Colon (tissue), 2 donors: ENCODE results near the gene FOSL1.
"Not testable (repeated sequence)": the region's sequence is repeated elsewhere in the genome, so short reads cannot be mapped to it uniquely, and the experiment has no call there.

Source experiments
- FAIRE-seq: peaks from 2 replicates; lab custom pipeline; 2012; peaks lifted over from hg19 to GRCh38; lab: Jason Lieb, UNC
- donor health status: control.
- donor health status: control.

FOSL1 gene

DNA sequence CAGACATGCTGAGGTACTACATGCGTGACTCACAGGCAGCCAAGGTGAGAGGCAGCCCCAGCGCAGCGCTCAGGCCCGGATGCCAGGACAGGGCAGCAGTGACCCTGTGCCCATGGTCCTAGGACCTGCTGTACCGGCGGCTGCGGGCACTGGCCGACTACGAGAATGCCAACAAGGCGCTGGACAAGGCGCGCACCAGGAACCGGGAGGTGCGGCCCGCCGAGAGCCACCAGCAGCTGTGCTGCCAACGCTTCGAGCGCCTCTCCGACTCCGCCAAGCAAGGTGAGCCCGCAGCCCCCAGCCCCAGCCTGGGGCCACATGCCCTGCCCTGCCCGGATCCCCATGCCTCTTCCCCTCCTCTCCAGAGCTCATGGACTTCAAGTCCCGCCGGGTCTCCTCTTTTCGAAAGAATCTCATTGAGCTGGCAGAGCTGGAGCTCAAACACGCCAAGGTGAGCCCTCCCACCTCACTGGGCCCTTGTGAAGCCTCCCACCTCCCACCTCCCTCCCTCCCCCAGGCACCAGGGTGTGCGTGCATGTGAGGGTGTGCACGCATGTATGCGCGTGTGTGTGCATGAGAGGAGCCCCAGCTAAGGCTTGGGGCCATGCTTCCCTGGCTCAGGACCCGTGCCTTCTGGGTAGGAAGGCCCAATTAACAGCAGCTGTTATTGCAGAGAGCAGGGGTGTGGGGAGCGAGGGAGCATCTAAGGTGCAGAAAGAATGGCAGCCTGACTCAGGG lies 47.5 kb downstream of the FOSL1 start:
- no peak for FAIRE-seq

DNA sequence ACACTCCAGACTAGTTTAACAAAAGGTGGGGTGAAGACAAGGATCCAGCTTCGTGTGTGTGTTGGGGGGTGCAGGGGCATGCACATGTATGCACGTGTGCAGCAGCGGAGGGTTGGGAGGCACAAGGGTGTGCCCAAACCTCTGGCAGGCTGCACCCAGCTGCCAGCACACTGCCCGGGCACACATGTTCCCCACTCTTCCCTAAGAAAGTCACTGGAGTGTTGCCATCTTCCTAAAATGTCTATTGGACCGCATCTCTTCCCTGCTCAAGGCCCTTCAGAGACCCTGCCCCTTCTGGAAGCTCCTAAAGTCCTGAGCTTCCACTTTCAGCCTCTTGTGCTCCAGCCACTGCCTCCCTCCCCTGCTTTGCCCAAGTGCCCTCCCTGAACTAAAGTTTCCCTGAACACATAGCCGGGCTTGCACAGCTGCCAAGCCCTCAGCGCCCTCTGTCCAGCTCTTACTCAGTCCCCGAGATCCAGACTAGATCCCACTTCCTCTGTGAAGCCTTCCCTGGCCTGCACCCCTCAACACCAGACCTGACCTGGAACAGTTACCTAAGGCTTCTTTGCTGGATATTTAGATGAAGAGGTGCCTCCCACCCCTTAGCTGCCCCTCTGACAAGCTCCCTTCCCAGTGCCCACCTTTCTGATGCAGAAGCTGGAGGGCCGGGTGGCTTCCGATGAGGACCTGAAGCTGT lies 48.2 kb downstream of the FOSL1 start:
- no peak for FAIRE-seq

DNA sequence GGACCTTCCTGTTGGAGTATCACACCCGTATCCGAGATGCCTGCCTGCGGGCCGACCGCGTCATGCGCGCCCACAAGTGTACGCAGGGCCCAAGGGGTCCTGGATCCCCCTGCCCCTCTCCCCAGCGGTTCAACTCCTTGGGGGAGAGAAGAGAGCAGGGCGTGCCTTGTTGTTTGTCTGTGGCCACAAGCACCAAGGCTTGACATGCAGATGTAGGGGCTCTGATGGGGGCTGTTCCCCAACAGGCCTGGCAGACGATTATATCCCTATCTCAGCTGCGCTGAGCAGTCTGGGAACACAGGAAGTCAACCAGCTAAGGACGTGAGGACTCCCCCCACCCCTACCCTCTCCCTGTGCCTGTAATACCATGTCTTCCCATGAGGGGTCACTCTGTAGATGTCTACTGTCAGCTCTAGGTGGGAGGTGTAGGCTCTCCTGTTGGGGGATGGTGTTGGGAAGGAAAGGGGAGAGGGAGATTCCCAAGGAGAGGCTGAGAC lies 49.1 kb downstream of the FOSL1 start:
- no peak for FAIRE-seq

DNA sequence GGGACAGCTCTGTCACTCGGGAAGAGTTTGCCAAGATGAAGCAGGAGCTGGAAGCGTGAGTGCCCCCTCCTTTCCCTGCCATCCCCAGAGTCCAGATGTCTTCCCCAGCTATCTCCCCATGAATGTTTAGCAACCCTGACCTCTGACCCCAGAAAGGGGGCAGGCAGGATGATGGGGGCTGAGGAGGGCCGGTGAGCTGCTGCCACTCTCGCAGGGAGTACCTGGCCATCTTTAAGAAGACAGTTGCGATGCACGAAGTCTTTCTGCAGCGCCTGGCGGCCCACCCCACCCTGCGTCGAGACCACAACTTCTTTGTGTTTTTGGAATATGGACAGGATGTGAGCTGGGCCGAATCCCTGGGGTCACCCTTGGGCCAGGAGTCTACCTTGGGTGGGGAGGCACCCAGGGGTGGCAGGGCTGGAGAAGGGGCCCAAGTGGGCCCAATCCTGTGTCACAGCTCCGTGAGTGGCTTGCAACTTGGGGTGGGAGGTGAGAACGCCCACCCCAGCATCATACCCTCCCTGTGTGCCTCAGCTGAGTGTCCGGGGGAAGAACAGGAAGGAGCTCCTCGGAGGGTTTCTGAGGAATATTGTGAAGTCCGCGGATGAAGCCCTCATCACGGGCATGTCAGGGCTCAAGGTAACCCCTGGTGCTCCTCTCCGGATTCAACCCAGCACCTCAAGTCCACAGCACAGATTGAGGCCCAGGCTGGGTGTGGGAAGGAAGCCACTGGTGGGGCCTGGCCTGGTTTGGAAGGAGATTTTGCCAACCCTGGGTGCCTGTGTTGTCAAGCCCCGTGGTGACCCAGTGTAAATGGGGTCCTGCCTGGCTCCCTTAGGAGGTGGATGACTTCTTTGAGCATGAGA lies 49.7 kb downstream of the FOSL1 start:
- no peak for FAIRE-seq

DNA sequence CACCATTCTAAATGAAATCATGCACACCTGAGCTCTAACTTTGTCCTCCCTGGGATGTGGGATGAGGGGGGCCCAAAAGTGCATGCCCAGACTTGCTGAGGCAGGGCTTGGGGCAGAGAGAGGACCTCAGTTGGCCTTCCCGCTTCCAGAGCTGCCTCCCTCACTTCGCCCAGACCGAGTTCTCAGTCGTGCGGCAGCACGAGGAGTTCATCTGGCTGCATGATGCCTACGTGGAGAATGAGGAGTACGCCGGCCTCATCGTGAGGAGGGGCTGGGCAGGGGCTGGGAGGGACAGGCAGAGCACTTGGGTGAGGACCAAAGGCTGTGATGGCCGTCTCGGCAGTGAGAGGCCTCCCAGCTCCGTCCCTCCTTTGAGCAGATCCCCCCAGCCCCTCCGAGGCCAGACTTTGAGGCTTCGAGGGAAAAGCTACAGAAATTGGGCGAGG lies 50.4 kb downstream of the FOSL1 start:
- no peak for FAIRE-seq

DNA sequence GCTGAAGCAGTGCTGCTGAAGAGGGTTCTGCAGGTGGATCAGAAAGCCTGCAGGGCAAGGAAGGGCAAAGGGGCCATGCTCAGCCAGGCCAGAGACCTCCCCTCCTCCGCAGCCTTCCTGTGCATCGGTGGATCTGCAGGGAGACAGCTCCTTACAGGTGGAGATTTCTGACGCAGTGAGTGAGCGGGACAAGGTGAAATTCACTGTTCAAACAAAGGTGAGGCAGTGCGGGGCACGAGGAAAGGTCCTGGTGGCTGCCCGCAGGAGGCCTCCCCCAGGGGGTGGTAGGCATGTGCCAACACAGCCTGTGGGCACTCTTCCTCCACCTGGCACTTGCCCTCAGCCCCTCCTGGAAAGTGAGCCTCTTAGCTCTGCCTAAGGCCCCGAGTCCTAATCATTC lies 50.8 kb downstream of the FOSL1 start:
- no peak for FAIRE-seq

DNA sequence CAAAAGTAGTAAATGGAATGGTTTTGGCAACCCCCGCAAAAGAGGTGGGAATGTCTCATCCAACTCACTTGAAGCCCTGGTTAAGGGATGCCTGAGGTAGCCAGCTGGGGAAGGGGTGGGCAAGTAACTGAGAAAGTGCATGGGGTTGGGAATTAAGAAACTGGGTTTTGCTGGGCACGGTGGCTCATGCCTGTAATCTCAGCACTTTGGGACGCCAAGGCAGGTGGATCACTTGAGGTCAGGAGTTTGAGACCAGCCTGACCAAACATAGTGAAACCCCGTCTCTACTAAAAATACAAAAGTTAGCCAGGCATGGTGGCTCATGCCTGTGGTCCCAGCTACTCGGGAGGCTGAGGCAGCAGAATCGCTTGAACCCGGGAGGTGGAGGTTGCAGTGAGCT lies 51.5 kb downstream of the FOSL1 start:
- FAIRE-seq = not testable (repeated sequence)

DNA sequence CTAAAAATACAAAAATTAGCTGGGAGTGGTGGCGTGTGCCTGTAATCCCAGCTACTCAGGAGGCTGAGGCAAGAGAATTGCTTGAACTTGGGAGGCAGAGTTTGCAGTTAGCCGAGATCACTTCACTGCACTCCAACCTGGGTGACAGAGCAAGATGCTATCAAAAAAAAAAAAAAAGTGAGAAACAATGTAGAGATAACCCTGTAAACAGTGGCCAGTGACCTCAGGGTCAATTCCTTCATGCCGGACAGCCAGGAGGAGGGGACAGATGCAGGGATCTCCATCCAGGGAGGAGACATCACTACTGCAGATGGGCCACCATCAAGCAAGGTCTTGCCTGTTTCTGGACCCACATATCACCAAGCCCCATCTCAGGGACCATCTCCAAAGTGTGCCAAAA lies 52.4 kb downstream of the FOSL1 start:
- no peak for FAIRE-seq

DNA sequence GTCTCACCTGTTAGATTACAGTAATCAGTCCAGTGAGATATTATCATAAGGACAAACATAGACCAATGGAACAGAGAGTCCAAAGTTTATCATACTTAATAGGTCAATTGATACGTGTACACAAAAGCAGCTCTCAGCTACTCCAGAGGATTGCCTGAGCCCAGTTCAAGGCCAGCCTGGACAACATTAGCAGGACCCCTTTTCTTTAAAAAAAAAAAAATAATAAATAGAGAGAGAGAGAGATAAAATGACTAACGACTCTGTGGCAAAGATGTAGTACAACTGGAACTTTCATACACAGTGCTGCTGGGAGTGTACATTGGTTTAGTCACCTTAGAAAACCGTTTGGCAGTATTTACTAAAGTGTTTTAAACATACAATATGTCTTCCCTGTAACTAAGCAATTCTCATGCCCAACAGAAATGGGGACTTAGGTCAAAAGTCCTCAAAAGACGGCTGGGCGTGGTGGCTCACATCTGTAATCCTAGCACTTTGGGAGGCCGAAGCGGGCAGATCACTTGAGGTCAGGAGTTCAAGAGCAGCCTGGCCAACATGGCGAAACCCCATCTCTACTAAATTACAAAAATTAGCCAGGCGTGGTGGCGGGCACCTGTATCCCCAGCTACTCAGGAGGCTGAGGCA lies 55.8 kb downstream of the FOSL1 start:
- no peak for FAIRE-seq

DNA sequence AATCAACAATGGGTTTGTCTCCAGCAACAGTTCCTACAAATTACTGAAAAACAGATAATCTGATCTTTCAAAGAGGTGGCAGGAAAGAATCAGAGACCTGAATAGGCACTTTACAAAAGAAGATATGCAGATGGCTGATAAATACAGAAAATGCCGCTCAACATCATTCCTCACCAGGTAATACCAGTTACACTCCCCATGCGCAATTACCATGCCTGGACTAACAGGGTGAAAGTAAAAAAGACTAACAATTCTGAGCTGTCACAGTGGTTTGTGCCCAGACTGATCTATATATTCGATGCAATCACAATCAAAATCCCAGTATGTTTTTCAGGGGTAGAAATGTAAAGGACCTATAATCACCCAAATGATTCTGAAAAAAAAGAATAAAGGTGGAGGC lies 56.4 kb downstream of the FOSL1 start:
- FAIRE-seq = no peak

DNA sequence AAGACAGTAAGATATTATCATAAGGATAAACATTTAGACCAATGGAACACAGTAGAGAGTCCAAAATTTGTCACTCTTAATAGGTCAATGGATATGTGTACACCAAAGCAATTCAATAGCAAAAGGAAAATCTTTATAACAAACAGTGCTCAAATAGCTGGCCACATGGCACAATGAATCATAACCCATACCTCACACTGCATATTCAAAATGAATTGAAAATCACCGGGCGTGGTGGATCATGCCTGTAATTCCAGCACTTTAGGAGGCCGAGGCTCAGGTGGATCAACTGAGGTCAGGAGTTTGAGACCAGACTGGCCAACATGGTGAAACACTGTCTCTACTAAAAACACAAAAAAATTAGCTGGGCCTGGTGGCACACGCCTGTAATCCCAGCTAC lies 58.0 kb downstream of the FOSL1 start:
- FAIRE-seq = no peak
